HepG2 (cell line): ENCODE data around the gene U2AF1L4. TPM values are rescaled to one million over a fixed set of nuclear protein-coding genes. Genes with fewer than 3 reads are reported as not detected.
A peak's percentile ranks its signal among the peaks of the same experiment; 100 is the strongest.

Experiments used
- AKAP8 ChIP-seq: sonication (generic); formaldehyde crosslinking; IDR thresholded peaks from 2 replicates; pipeline ENCODE4 v1.5.1; 2020; ENCODE audit warnings: mild to moderate bottlenecking, missing genetic modification reagents
- CHD2 ChIP-seq: IDR thresholded peaks from 2 replicates; pipeline ENCODE4 v1.6.1; 2011; ENCODE audit warnings: low read depth, low read length, improper control_type of control experiment
- ETV5 ChIP-seq: IDR thresholded peaks from 2 replicates; pipeline ENCODE4 v1.6.1; 2018; ENCODE audit warnings: missing biosample characterization, missing genetic modification reagents, inconsistent platforms, borderline replicate concordance
- GABPB1 ChIP-seq: IDR thresholded peaks from 2 replicates; pipeline ENCODE4 v1.6.1; 2016; ENCODE audit warnings: mild to moderate bottlenecking, missing genetic modification reagents, moderate library complexity, missing compliant biosample characterization
- ISX ChIP-seq: sonication (generic); formaldehyde crosslinking; conservative IDR thresholded peaks from 2 replicates; pipeline ENCODE4 v1.5.0; 2020; ENCODE audit warnings: missing genetic modification reagents
- ZNF263 ChIP-seq: sonication (generic); formaldehyde crosslinking; IDR thresholded peaks from 2 replicates; pipeline ENCODE4 v1.4.0; 2020; ENCODE audit warnings: missing genetic modification reagents
- ZNF33B ChIP-seq: sonication (generic); formaldehyde crosslinking; IDR thresholded peaks from 2 replicates; pipeline ENCODE4 v1.5.1; 2020; ENCODE audit warnings: mild to moderate bottlenecking, missing genetic modification reagents
- ZNF772 ChIP-seq: sonication (generic); formaldehyde crosslinking; IDR thresholded peaks from 2 replicates; pipeline ENCODE4 v1.5.0; 2020; ENCODE audit warnings: mild to moderate bottlenecking, missing genetic modification reagents
- polyA plus RNA-seq, 8 experiments: library from polyadenylated mRNA; depleted of rRNA in 3 of 8; stranded (reverse) in 7 of 8; unstranded in 1 of 8; fragments of >200 nt; fragmentation: Illumina TruSeq in 4 of 8; extraction: Trizol in 4 of 8; gene quantifications; 2 replicates each; pipeline versions ENCODE4 v1.2.1 to v1.2.3, GENCODE V29; 2011 to 2016; ENCODE audit warnings: low read depth in 4 of 8, missing spikeins in 1 of 8, mixed read lengths in 1 of 8; ENCODE audit not compliant: insufficient read depth in 1 of 8
- total RNA-seq, 5 experiments: library from RNA; depleted of rRNA; stranded (reverse); fragments of >200 nt; fragmentation: Illumina TruSeq; extraction: Trizol; gene quantifications; 2 replicates each; pipeline ENCODE4 v1.2.3, GENCODE V29; 2016; ENCODE audit warnings: low read depth in 1 of 5
- TF ChIP-seq, protein P1 (sequence below): sonication (generic); formaldehyde crosslinking; conservative IDR thresholded peaks from 2 replicates; pipeline ENCODE4 v1.4.0; 2020; ENCODE audit warnings: mild to moderate bottlenecking, missing genetic modification reagents, moderate library complexity
- TF ChIP-seq, protein P2 (sequence below): sonication (generic); formaldehyde crosslinking; IDR thresholded peaks from 2 replicates; pipeline ENCODE4 v1.5.1; 2020; ENCODE audit warnings: mild to moderate bottlenecking, missing genetic modification reagents, moderate library complexity

Gene U2AF1L4
- total and polyA plus RNA-seq, 2 of the 13 experiments (the other 11 are each of a cell fraction or from before 2014, with no cell fraction given), result 7.9 to 15.4 TPM

DNA sequence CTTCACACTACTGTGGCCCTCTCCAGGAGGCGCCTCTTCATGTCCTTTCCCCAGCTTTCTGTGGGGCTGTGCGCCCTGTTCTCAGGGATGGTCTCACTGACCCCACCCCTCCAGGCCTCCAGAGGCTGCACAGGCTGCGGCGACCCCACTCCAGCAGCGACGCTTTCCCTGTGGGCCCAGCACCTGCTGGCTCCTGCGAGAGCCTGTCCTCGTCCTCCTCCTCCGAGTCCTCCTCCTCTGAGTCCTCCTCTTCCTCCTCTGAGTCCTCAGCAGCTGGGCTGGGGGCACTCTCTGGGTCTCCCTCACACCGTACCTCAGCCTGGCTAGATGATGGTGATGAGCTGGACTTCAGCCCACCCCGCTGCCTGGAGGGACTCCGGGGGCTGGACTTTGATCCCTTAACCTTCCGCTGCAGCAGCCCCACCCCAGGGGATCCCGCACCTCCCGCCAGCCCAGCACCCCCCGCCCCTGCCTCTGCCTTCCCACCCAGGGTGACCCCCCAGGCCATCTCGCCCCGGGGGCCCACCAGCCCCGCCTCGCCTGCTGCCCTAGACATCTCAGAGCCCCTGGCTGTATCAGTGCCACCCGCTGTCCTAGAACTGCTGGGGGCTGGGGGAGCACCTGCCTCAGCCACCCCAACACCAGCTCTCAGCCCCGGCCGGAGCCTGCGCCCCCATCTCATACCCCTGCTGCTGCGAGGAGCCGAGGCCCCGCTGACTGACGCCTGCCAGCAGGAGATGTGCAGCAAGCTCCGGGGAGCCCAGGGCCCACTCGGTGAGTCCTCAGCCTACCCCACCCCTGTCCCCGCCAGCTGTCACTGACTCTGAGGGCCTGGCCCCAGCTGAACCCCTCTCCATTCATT, 41.3 kb upstream of the U2AF1L4 start (continued):
- TF ChIP-seq, protein P1, sequence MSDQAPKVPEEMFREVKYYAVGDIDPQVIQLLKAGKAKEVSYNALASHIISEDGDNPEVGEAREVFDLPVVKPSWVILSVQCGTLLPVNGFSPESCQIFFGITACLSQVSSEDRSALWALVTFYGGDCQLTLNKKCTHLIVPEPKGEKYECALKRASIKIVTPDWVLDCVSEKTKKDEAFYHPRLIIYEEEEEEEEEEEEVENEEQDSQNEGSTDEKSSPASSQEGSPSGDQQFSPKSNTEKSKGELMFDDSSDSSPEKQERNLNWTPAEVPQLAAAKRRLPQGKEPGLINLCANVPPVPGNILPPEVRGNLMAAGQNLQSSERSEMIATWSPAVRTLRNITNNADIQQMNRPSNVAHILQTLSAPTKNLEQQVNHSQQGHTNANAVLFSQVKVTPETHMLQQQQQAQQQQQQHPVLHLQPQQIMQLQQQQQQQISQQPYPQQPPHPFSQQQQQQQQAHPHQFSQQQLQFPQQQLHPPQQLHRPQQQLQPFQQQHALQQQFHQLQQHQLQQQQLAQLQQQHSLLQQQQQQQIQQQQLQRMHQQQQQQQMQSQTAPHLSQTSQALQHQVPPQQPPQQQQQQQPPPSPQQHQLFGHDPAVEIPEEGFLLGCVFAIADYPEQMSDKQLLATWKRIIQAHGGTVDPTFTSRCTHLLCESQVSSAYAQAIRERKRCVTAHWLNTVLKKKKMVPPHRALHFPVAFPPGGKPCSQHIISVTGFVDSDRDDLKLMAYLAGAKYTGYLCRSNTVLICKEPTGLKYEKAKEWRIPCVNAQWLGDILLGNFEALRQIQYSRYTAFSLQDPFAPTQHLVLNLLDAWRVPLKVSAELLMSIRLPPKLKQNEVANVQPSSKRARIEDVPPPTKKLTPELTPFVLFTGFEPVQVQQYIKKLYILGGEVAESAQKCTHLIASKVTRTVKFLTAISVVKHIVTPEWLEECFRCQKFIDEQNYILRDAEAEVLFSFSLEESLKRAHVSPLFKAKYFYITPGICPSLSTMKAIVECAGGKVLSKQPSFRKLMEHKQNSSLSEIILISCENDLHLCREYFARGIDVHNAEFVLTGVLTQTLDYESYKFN (CRISPR knock-in tag), result peak; percentile 69
- TF ChIP-seq ZNF772 (0 out of 2 replicates have a peak, but pooled peaks have one; percentile 46), ZNF263 (CRISPR knock-in tag) (peak; percentile 99), ETV5 (CRISPR knock-in tag) (no peak), AKAP8 (CRISPR knock-in tag) (0 out of 2 replicates have a peak, but pooled peaks have one; percentile 35), CHD2 (no peak), ISX (CRISPR knock-in tag) (no peak), ZNF33B (CRISPR knock-in tag) (0 out of 2 replicates have a peak, but pooled peaks have one; percentile 20), GABPB1 (peak; percentile 19; the same call in 1 of the 2 replicates)
- TF ChIP-seq, protein P2, sequence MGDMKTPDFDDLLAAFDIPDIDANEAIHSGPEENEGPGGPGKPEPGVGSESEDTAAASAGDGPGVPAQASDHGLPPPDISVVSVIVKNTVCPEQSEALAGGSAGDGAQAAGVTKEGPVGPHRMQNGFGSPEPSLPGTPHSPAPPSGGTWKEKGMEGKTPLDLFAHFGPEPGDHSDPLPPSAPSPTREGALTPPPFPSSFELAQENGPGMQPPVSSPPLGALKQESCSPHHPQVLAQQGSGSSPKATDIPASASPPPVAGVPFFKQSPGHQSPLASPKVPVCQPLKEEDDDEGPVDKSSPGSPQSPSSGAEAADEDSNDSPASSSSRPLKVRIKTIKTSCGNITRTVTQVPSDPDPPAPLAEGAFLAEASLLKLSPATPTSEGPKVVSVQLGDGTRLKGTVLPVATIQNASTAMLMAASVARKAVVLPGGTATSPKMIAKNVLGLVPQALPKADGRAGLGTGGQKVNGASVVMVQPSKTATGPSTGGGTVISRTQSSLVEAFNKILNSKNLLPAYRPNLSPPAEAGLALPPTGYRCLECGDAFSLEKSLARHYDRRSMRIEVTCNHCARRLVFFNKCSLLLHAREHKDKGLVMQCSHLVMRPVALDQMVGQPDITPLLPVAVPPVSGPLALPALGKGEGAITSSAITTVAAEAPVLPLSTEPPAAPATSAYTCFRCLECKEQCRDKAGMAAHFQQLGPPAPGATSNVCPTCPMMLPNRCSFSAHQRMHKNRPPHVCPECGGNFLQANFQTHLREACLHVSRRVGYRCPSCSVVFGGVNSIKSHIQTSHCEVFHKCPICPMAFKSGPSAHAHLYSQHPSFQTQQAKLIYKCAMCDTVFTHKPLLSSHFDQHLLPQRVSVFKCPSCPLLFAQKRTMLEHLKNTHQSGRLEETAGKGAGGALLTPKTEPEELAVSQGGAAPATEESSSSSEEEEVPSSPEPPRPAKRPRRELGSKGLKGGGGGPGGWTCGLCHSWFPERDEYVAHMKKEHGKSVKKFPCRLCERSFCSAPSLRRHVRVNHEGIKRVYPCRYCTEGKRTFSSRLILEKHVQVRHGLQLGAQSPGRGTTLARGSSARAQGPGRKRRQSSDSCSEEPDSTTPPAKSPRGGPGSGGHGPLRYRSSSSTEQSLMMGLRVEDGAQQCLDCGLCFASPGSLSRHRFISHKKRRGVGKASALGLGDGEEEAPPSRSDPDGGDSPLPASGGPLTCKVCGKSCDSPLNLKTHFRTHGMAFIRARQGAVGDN, result peak; percentile 61
